Measurements from ENCODE around the gene UPK3BL1. TPM values are rescaled to one million over a fixed set of nuclear protein-coding genes. Genes with fewer than 3 reads are reported as not detected.
"Not testable (repeated sequence)": the region's sequence is repeated elsewhere in the genome, so short reads cannot be mapped to it uniquely, and the experiment has no call there.

Gene UPK3BL1
- polyA plus RNA-seq, 1 of the 3 experiments (the other 2 are of a cell fraction) = 16.5 TPM

- 73% methylated on average over 1 of the region's 2 CpGs for WGBS (ENCODE audit: low lambda C conversion rate)
- DNase-seq; H3K9me3 ChIP-seq; H3K9me2 ChIP-seq; H3K36me3 ChIP-seq (replicated peaks in 1 of 2; ENCODE audit: control insufficient read depth in 1 of 2, insufficient read depth in 2 of 2, low read length in 1 of 2); H2AFZ ChIP-seq (ENCODE audit: low read depth); H3K27ac ChIP-seq (ENCODE audit: low read depth in 2 of 2, low read length in 1 of 2); H3K27me3 ChIP-seq (ENCODE audit: insufficient read depth); CTCF ChIA-PET; H3K4me2 ChIP-seq; H3K4me3 ChIP-seq (ENCODE audit: low read depth in 2 of 2, low read length in 1 of 2); POLR2A ChIA-PET; H3K4me1 ChIP-seq (ENCODE audit: control insufficient read depth in 1 of 2, insufficient read depth in 2 of 2, low read depth in 1 of 2, low read length in 1 of 2); H3K79me2 ChIP-seq (ENCODE audit: insufficient read depth); H4K20me1 ChIP-seq (ENCODE audit: insufficient read depth); H3K9ac ChIP-seq; H3F3A ChIP-seq (replicated peaks; ENCODE audit: insufficient read depth): not testable (repeated sequence)
Observed at GRCh38 chr7:102675545-102675944, 33.0 kb upstream of the UPK3BL1 start.

- H3K79me2 ChIP-seq (ENCODE audit: insufficient read depth); CTCF ChIA-PET; H3K4me3 ChIP-seq (ENCODE audit: low read depth in 2 of 2, low read length in 1 of 2); H3K27ac ChIP-seq (ENCODE audit: low read depth in 2 of 2, low read length in 1 of 2); H3K9ac ChIP-seq; POLR2A ChIA-PET; H3F3A ChIP-seq (replicated peaks; ENCODE audit: insufficient read depth); H4K20me1 ChIP-seq (ENCODE audit: insufficient read depth); H3K36me3 ChIP-seq (replicated peaks in 1 of 2; ENCODE audit: control insufficient read depth in 1 of 2, insufficient read depth in 2 of 2, low read length in 1 of 2); H3K27me3 ChIP-seq (ENCODE audit: insufficient read depth); H3K9me2 ChIP-seq; DNase-seq; H3K4me1 ChIP-seq (ENCODE audit: control insufficient read depth in 1 of 2, insufficient read depth in 2 of 2, low read depth in 1 of 2, low read length in 1 of 2); H2AFZ ChIP-seq (ENCODE audit: low read depth); H3K4me2 ChIP-seq; H3K9me3 ChIP-seq: not testable (repeated sequence)
- WGBS (ENCODE audit: low lambda C conversion rate) = no CpG with 5 or more reads among the region's 9 CpGs
Observed at GRCh38 chr7:102673447-102674067, 31.0 kb upstream of the UPK3BL1 start.

DNA sequence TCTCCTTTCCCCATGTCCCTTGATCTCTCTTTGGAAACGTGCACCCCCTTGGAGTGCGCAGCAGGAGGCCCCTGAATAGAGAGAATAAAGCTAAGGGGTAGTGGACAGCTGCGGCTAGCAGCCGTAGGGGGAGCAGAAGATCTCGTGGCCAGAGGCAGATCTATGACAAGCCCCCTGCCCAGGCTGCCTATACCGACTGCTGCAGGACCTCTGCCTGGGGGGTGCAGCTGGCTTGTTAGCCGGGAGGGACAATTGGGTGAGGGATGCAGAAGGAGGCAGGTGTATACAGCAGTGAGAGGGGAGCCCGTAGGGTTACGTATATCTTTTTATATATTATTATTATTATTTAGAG is 29.3 kb upstream of the UPK3BL1 start:
- H3K79me2 ChIP-seq (ENCODE audit: insufficient read depth); H3K9ac ChIP-seq; H3K4me2 ChIP-seq; H3K4me3 ChIP-seq (ENCODE audit: low read depth in 2 of 2, low read length in 1 of 2); H3K9me3 ChIP-seq; H3K27me3 ChIP-seq (ENCODE audit: insufficient read depth); POLR2A ChIA-PET; H3F3A ChIP-seq (replicated peaks; ENCODE audit: insufficient read depth); DNase-seq; H3K9me2 ChIP-seq; H2AFZ ChIP-seq (ENCODE audit: low read depth); H3K27ac ChIP-seq (ENCODE audit: low read depth in 2 of 2, low read length in 1 of 2); CTCF ChIA-PET; H3K36me3 ChIP-seq (replicated peaks in 1 of 2; ENCODE audit: control insufficient read depth in 1 of 2, insufficient read depth in 2 of 2, low read length in 1 of 2); H3K4me1 ChIP-seq (ENCODE audit: control insufficient read depth in 1 of 2, insufficient read depth in 2 of 2, low read depth in 1 of 2, low read length in 1 of 2); H4K20me1 ChIP-seq (ENCODE audit: insufficient read depth): not testable (repeated sequence)
- WGBS (ENCODE audit: low lambda C conversion rate) = no CpG with 5 or more reads among the region's 9 CpGs

DNA sequence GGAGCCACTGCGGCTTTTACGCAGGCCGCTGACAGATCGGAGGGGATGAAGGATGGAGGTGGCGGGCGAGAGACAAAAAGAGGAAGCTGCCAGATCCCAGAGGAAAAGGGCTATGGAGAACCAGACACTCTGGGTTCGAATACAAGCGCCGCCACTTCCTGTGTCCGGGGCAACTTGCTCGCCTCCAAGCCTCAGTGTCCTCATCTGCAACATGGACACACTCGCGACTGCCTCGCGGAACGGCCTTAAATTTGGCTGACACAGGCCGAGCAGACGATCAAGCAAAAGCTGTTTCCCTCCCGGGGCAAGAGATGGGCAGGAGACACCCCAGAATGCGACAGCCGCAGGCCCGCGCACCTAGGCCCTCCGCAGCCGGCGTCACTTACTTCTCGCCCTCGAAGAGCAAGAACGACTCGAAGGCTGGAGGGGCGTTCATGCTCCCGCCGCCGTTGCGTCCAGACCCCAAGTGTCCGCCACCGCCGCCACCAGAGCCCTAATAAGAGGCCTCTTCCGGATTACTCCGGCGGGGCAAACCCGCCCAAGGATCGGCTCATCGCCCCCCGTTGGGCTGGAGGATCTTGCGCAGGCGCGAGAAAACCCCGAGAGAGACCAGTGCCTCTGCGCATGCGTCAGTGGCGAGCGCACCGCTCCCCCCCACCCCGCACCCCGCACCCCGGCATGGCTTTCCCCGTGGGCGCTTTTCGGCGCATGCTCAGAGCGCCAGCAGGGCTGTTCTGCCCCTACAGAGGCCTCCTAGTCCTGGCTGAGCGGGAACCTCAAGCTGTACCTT is 28.8 kb upstream of the UPK3BL1 start, which contains the start of gene POLR2J2:
POLR2J2 (minus strand) TSS at position 498 of the 790 bp plus-strand sequence; CDS start at position 436, 62 bp downstream.
- H3K4me3 ChIP-seq (ENCODE audit: low read depth in 2 of 2, low read length in 1 of 2); POLR2A ChIA-PET; H4K20me1 ChIP-seq (ENCODE audit: insufficient read depth); H3K27me3 ChIP-seq (ENCODE audit: insufficient read depth); DNase-seq; H3K9ac ChIP-seq; H3K9me2 ChIP-seq; H3K79me2 ChIP-seq (ENCODE audit: insufficient read depth); H3K4me2 ChIP-seq; H3K9me3 ChIP-seq; H3K27ac ChIP-seq (ENCODE audit: low read depth in 2 of 2, low read length in 1 of 2); H3K36me3 ChIP-seq (replicated peaks in 1 of 2; ENCODE audit: control insufficient read depth in 1 of 2, insufficient read depth in 2 of 2, low read length in 1 of 2); H3F3A ChIP-seq (replicated peaks; ENCODE audit: insufficient read depth); H3K4me1 ChIP-seq (ENCODE audit: control insufficient read depth in 1 of 2, insufficient read depth in 2 of 2, low read depth in 1 of 2, low read length in 1 of 2); CTCF ChIA-PET; H2AFZ ChIP-seq (ENCODE audit: low read depth): not testable (repeated sequence)
- WGBS (ENCODE audit: low lambda C conversion rate) = no CpG with 5 or more reads among the region's 63 CpGs

DNA sequence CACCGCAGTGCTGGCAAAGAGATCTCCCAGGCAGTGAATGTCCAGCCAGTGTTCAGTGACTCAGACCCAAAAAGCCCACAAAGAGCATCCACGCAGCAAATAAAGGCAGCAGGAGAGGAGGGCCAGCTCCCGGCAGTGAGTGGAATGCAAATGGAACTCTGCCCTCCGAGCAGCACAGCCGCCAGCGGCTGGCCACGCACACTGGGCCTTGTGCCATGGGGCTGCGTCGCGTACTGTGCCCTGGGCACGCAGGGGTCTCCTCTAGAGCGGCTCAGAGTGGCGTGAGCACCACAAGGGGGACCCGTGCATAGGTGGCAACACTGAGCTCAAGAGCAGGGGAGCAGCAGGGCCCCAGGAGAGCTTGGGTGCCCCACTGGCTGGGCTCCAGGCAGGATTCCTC is 24.9 kb upstream of the UPK3BL1 start:
- H3K27me3 ChIP-seq (ENCODE audit: insufficient read depth); DNase-seq; H3K4me2 ChIP-seq; H3K9ac ChIP-seq; H3K27ac ChIP-seq (ENCODE audit: low read depth in 2 of 2, low read length in 1 of 2); H2AFZ ChIP-seq (ENCODE audit: low read depth); H3K79me2 ChIP-seq (ENCODE audit: insufficient read depth); H3K9me2 ChIP-seq; H3F3A ChIP-seq (replicated peaks; ENCODE audit: insufficient read depth); H3K4me3 ChIP-seq (ENCODE audit: low read depth in 2 of 2, low read length in 1 of 2); H3K9me3 ChIP-seq; H3K4me1 ChIP-seq (ENCODE audit: control insufficient read depth in 1 of 2, insufficient read depth in 2 of 2, low read depth in 1 of 2, low read length in 1 of 2); H3K36me3 ChIP-seq (replicated peaks in 1 of 2; ENCODE audit: control insufficient read depth in 1 of 2, insufficient read depth in 2 of 2, low read length in 1 of 2); CTCF ChIA-PET; H4K20me1 ChIP-seq (ENCODE audit: insufficient read depth); POLR2A ChIA-PET: not testable (repeated sequence)
- WGBS (ENCODE audit: low lambda C conversion rate) = 60% methylated on average over 1 of the region's 14 CpGs

GRCh38 chr7:102666850-102667249 is 24.3 kb upstream of the UPK3BL1 start:
- H3K9ac ChIP-seq; H3K4me2 ChIP-seq; POLR2A ChIA-PET; H3K4me3 ChIP-seq (ENCODE audit: low read depth in 2 of 2, low read length in 1 of 2); CTCF ChIA-PET; H2AFZ ChIP-seq (ENCODE audit: low read depth); H3K79me2 ChIP-seq (ENCODE audit: insufficient read depth); H3K27ac ChIP-seq (ENCODE audit: low read depth in 2 of 2, low read length in 1 of 2); H3F3A ChIP-seq (replicated peaks; ENCODE audit: insufficient read depth); H3K36me3 ChIP-seq (replicated peaks in 1 of 2; ENCODE audit: control insufficient read depth in 1 of 2, insufficient read depth in 2 of 2, low read length in 1 of 2); DNase-seq; H4K20me1 ChIP-seq (ENCODE audit: insufficient read depth); H3K9me2 ChIP-seq; H3K9me3 ChIP-seq; H3K4me1 ChIP-seq (ENCODE audit: control insufficient read depth in 1 of 2, insufficient read depth in 2 of 2, low read depth in 1 of 2, low read length in 1 of 2); H3K27me3 ChIP-seq (ENCODE audit: insufficient read depth): not testable (repeated sequence)
- no CpG with 5 or more reads among the region's 16 CpGs for WGBS (ENCODE audit: low lambda C conversion rate)

Data from SK-N-SH (cell line).